Uterus (tissue), 2 donors: ENCODE results near the gene NBEA.

Source experiments
- POLR2A ChIP-seq, 2 donors: fragments of 450-650 bp; IDR thresholded peaks; one replicate each; pipeline ENCODE4 v1.6.1; 2016; ENCODE audit warnings: antibody characterized with exemption in 2 of 2, mild to moderate bottlenecking in 1 of 2, moderate library complexity in 1 of 2
- TF ChIP-seq, protein P1 (sequence below), 4 experiments: fragments of 200-600 bp in 2 of 4; fragments of 450-650 bp in 2 of 4; sonication (generic) in 2 of 4; IDR thresholded peaks; one replicate each; pipeline ENCODE4 v1.5.1; 2016 to 2019; ENCODE audit warnings: antibody characterized with exemption in 4 of 4, mild to moderate bottlenecking in 2 of 4, moderate library complexity in 1 of 4

DNA sequence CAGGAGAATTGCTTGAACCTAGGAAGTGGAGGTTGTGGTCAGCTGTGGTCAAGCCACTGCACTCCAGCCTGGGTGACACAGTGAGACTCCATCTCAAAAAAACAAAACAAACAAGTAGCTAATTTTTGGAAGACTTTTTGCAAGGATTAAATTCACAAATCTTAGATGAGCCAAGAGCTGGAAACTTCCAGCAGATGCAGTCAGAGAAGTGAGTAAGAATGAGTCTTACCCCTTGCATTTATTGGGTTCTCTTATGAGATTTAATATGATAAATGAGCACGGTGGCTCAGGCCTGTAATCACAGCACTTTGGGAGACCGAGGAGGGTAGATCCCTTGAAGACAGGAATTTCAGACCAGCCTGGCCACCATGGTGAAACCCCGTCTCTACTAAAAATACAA lies 44.9 kb upstream of the NBEA start:
- TF ChIP-seq, protein P1, sequence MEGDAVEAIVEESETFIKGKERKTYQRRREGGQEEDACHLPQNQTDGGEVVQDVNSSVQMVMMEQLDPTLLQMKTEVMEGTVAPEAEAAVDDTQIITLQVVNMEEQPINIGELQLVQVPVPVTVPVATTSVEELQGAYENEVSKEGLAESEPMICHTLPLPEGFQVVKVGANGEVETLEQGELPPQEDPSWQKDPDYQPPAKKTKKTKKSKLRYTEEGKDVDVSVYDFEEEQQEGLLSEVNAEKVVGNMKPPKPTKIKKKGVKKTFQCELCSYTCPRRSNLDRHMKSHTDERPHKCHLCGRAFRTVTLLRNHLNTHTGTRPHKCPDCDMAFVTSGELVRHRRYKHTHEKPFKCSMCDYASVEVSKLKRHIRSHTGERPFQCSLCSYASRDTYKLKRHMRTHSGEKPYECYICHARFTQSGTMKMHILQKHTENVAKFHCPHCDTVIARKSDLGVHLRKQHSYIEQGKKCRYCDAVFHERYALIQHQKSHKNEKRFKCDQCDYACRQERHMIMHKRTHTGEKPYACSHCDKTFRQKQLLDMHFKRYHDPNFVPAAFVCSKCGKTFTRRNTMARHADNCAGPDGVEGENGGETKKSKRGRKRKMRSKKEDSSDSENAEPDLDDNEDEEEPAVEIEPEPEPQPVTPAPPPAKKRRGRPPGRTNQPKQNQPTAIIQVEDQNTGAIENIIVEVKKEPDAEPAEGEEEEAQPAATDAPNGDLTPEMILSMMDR (IDR thresholded peaks at IDR 0.05) = no peak
- no peak for TF ChIP-seq POLR2A (IDR thresholded peaks at IDR 0.05)
